Activated B cell treated with CpG ODN at 0.5 μM for 24 hours (primary cell): ENCODE data around the gene OR10V1. TPM values are rescaled to one million over a fixed set of nuclear protein-coding genes. Genes with fewer than 3 reads are reported as not detected.

Experiments used
- ATAC-seq: fragments of 200-7000 bp; cut with Tn5 transposase; one replicate; pipeline ENCODE4 v1.10.0; 2021; ENCODE audit warnings: low read depth, mild to moderate bottlenecking, moderate library complexity
- CTCF ChIA-PET: fragments of 350-600 bp; sonication (Branson Sonifier 250); formaldehyde crosslinking; loops from one replicate; lab custom pipeline; 2021; ENCODE audit warnings: antibody characterized with exemption; lab: Charles Lee
- POLR2A ChIA-PET: fragments of 350-600 bp; sonication (Branson Sonifier 250); formaldehyde crosslinking; loops from one replicate; lab custom pipeline; 2021; ENCODE audit warnings: antibody characterized with exemption; lab: Charles Lee
- DNase-seq: peaks from one replicate; pipeline ENCODE4 v3.0.0; 2022
- H3K27ac Mint-ChIP-seq: one replicate; pipeline ENCODE4 v1.8.0; 2020; ENCODE audit warnings: mixed read lengths
- H3K27me3 Mint-ChIP-seq: one replicate; pipeline ENCODE4 v1.8.0; 2021; ENCODE audit warnings: mixed read lengths
- H3K36me3 Mint-ChIP-seq: one replicate; pipeline ENCODE4 v1.8.0; 2021; ENCODE audit warnings: low read depth, mixed read lengths
- H3K4me1 Mint-ChIP-seq: one replicate; pipeline ENCODE4 v1.8.0; 2021; ENCODE audit warnings: mixed read lengths
- H3K4me3 Mint-ChIP-seq: one replicate; pipeline ENCODE4 v1.8.0; 2020; ENCODE audit warnings: mild to moderate bottlenecking, mixed read lengths
- H3K9me3 Mint-ChIP-seq: one replicate; pipeline ENCODE4 v1.8.0; 2020; ENCODE audit warnings: mixed read lengths
- intact Hi-C: fragments of 100-400 bp; cut with micrococcal nuclease; formaldehyde crosslinking; loops from one replicate; pipeline ENCODE4 v1.15.1; 2024
- total RNA-seq: library from RNA; stranded (reverse); gene quantifications from 2 replicates; pipeline ENCODE4 v1.2.3, GENCODE V29; 2022
- TF ChIP-seq, protein P1 (sequence below): fragments of 200-600 bp; IDR thresholded peaks from one replicate; pipeline ENCODE4 v1.8.0; 2022; ENCODE audit warnings: antibody characterized with exemption, mild to moderate bottlenecking

Gene OR10V1
- total RNA-seq, 1 donor from 2014 or later, result not detected

DNA sequence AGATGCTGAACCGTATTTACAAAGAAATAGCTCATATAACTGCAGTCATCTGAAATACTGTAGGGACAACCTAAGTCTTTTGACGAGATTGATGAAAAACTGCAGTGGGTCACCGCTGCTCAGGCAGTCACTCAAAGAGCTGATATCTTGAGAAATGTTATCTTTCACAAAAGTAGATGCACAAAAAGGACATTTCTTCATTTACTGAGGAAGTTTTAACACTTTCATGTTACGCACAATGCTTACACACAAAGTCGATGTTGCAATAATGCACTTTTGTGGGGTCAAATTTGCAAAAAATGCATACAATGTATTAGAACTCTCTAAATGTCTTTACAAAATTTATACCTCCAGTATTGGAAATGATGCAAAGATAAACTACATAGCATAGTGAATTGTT, 16.2 kb upstream of the OR10V1 start:
- Mint-ChIP-seq H3K27ac (no peak overlapping the region), H3K4me3 (no peak overlapping the region), H3K27me3 (peaks cover 4% of the 10 kb centered on the region), H3K36me3 (no peaks in the 10 kb centered on the region), H3K4me1 (no peaks in the 10 kb centered on the region), H3K9me3 (no peaks in the 10 kb centered on the region)
- ChIA-PET POLR2A (no interaction called here), CTCF (no interaction called here)
- intact Hi-C loops, result no loop called here
- no peak for DNase-seq
- ATAC-seq, result no peak
- TF ChIP-seq, protein P1, sequence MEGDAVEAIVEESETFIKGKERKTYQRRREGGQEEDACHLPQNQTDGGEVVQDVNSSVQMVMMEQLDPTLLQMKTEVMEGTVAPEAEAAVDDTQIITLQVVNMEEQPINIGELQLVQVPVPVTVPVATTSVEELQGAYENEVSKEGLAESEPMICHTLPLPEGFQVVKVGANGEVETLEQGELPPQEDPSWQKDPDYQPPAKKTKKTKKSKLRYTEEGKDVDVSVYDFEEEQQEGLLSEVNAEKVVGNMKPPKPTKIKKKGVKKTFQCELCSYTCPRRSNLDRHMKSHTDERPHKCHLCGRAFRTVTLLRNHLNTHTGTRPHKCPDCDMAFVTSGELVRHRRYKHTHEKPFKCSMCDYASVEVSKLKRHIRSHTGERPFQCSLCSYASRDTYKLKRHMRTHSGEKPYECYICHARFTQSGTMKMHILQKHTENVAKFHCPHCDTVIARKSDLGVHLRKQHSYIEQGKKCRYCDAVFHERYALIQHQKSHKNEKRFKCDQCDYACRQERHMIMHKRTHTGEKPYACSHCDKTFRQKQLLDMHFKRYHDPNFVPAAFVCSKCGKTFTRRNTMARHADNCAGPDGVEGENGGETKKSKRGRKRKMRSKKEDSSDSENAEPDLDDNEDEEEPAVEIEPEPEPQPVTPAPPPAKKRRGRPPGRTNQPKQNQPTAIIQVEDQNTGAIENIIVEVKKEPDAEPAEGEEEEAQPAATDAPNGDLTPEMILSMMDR, result no peak

DNA sequence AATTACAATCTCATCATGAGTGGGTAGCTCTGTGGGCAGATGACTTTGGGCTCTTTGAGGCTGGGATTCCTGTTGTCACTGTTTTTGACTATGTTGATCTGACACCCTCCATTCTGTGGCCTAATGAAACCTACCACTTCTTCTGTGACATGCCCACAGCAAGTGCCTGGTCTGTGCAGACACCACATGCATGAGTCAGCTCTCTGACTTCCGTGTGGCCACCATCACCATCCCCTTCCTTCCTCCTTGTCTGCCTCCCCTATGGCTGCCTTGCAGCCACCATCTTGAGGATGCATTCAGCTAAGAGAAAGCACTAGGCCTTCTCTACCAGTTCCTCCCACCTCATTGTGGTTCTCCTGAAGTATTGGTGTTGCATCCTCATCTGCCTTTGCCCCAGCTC, 15.3 kb upstream of the OR10V1 start:
- Mint-ChIP-seq H3K27me3 (peaks cover 9% of the 10 kb centered on the region), H3K9me3 (no peaks in the 10 kb centered on the region), H3K4me1 (no peaks in the 10 kb centered on the region), H3K4me3 (no peak overlapping the region), H3K36me3 (no peaks in the 10 kb centered on the region), H3K27ac (no peak overlapping the region)
- DNase-seq (no peak), ATAC-seq (no peak)
- TF ChIP-seq, protein P1, result no peak
- ChIA-PET POLR2A (no interaction called here), CTCF (no interaction called here)
- intact Hi-C loops, result no loop called here

DNA sequence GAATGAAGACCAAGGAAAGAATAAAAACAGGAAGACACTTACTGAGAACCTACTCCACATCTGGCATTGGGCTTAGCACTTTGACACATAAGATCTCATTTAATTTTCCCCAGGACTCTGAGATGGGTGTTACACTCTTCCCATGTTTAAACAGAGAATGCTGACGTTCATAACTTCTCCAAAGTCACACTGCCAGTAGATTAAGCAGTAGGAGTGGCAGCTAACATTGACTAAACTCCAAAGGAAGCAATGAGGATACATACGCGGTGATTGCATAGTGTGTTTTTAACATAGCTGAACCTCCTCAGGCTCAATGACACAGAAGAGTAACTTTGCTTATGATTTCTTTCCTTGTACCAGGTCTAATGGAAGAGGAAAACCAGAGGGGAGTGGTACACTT, 14.5 kb upstream of the OR10V1 start:
- no peak for DNase-seq
- ChIA-PET CTCF (no interaction called here), POLR2A (no interaction called here)
- H3K9me3 Mint-ChIP-seq, result no peaks in the 10 kb centered on the region
- H3K36me3 Mint-ChIP-seq, result no peaks in the 10 kb centered on the region
- no peak for ATAC-seq
- no peak overlapping the region for H3K27ac Mint-ChIP-seq
- TF ChIP-seq, protein P1, result no peak
- H3K4me1 Mint-ChIP-seq, result no peaks in the 10 kb centered on the region
- H3K4me3 Mint-ChIP-seq, result no peak overlapping the region
- H3K27me3 Mint-ChIP-seq, result peaks cover 8% of the 10 kb centered on the region
- intact Hi-C loops, result no loop called here

DNA sequence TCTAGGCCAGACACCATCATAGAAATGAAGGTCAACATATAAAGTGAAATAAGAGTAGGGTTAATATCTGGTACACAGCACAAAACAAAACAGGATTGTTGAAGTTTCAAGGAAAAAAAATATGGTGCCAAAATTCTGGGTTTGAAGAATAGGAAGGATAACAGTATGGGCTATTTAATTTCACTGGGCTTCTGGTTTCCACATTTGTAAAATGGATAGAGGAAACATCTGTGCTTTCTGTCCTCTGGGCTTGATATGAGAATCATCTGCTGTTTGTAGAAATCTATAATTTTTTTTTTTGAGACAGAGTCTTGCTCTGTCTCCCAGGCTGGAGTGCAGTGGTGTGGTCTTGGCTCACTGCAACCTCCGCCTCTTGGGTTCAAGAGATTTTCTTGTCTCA, 13.8 kb upstream of the OR10V1 start:
- no peaks in the 10 kb centered on the region for H3K9me3 Mint-ChIP-seq
- H3K36me3 Mint-ChIP-seq, result no peaks in the 10 kb centered on the region
- TF ChIP-seq, protein P1, result no peak
- no peak for DNase-seq
- no peaks in the 10 kb centered on the region for H3K4me1 Mint-ChIP-seq
- H3K27ac Mint-ChIP-seq, result no peak overlapping the region
- ATAC-seq, result no peak
- no peak overlapping the region for H3K4me3 Mint-ChIP-seq
- intact Hi-C loops, result no loop called here
- POLR2A ChIA-PET, result no interaction called here
- CTCF ChIA-PET, result no interaction called here
- peaks cover 13% of the 10 kb centered on the region for H3K27me3 Mint-ChIP-seq

DNA sequence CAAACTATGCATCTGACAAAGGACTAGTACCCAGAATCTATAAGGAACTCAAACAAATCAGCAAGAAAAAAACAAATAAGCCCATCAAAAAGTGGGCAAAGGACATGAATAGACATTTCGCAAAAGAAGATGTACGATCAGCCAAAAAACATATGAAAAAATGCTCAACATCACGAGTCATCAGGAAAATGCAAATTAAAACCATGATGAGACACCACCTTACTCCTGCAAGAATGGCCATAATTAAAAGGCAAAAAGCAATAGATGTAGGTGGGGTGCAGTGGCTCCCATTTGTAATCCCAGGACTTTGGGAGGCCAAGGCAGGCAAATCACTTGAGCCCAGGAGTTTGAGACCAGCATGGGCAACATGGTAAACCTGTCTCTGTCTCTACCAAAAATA, 10.4 kb upstream of the OR10V1 start:
- Mint-ChIP-seq H3K9me3 (no peaks in the 10 kb centered on the region), H3K4me1 (no peaks in the 10 kb centered on the region), H3K36me3 (no peaks in the 10 kb centered on the region), H3K4me3 (no peak overlapping the region), H3K27me3 (peaks cover 29% of the 10 kb centered on the region), H3K27ac (no peak overlapping the region)
- POLR2A ChIA-PET, result no interaction called here
- CTCF ChIA-PET, result no interaction called here
- TF ChIP-seq, protein P1, result no peak
- DNase-seq, result no peak
- intact Hi-C loops, result no loop called here
- no peak for ATAC-seq
